GM23338 (cell line): ENCODE results near the gene TBC1D19. TPM values are rescaled to one million over a fixed set of nuclear protein-coding genes. Genes with fewer than 3 reads are reported as not detected.

Source experiments
- ATAC-seq: fragments of 200-7000 bp; cut with Tn5 transposase; 3 replicates; pipeline ENCODE4 v1.9.1; 2020
- DNase-seq: peaks from one replicate; pipeline ENCODE4 v3.0.0-alpha.2; 2015; ENCODE audit warnings: low spot score
- H2AFZ ChIP-seq: fragments of 200-600 bp; sonication (generic); 2 replicates; pipeline ENCODE4 v1.8.0; 2016; ENCODE audit warnings: antibody characterized with exemption, mild to moderate bottlenecking, moderate library complexity
- H3F3A ChIP-seq: fragments of 200-600 bp; sonication (generic); replicated peaks from 2 replicates; pipeline ENCODE4 v1.8.0; 2017; ENCODE audit warnings: antibody characterized with exemption, mixed run types, low read depth
- H3K27ac ChIP-seq: fragments of 200-600 bp; sonication (generic); 2 replicates; pipeline ENCODE4 v1.6.1; 2016; ENCODE audit warnings: low read depth
- H3K27me3 ChIP-seq: fragments of 200-600 bp; sonication (generic); 2 replicates; pipeline ENCODE4 v1.8.0; 2016; ENCODE audit warnings: mild to moderate bottlenecking, mixed run types, moderate library complexity; ENCODE audit not compliant: insufficient read depth
- H3K36me3 ChIP-seq: fragments of 200-600 bp; sonication (generic); 2 replicates; pipeline ENCODE4 v1.8.0; 2016; ENCODE audit warnings: mild to moderate bottlenecking; ENCODE audit not compliant: insufficient read depth
- H3K4me1 ChIP-seq: fragments of 200-600 bp; sonication (generic); 2 replicates; pipeline ENCODE4 v1.8.0; 2016; ENCODE audit warnings: mild to moderate bottlenecking, moderate library complexity; ENCODE audit not compliant: insufficient read depth
- H3K4me2 ChIP-seq: fragments of 200-600 bp; sonication (generic); 2 replicates; pipeline ENCODE4 v1.7.1; 2017; ENCODE audit warnings: mixed run types
- H3K4me3 ChIP-seq: fragments of 200-600 bp; sonication (generic); 2 replicates; pipeline ENCODE4 v1.6.1; 2016; ENCODE audit warnings: mixed run types
- H3K79me2 ChIP-seq: fragments of 200-600 bp; sonication (generic); replicated peaks from 2 replicates; pipeline ENCODE4 v1.8.0; 2017; ENCODE audit warnings: mild to moderate bottlenecking; ENCODE audit not compliant: insufficient read depth
- H3K9me2 ChIP-seq: fragments of 200-600 bp; sonication (generic); 2 replicates; pipeline ENCODE4 v1.8.0; 2017; ENCODE audit not compliant: insufficient read depth
- H4K20me1 ChIP-seq: fragments of 200-600 bp; sonication (generic); replicated peaks from 2 replicates; pipeline ENCODE4 v1.8.0; 2017; ENCODE audit warnings: mild to moderate bottlenecking; ENCODE audit not compliant: insufficient read depth
- H3K27ac Mint-ChIP-seq: 2 replicates; pipeline ENCODE4 v1.8.0; 2020; ENCODE audit warnings: inconsistent platforms, mild to moderate bottlenecking, moderate library complexity, mixed read lengths
- H3K27me3 Mint-ChIP-seq: 3 replicates; pipeline ENCODE4 v1.8.0; 2022; ENCODE audit warnings: low read depth, mild to moderate bottlenecking, moderate library complexity, mixed read lengths, inconsistent platforms; ENCODE audit not compliant: insufficient read depth, poor library complexity
- H3K36me3 Mint-ChIP-seq: 3 replicates; pipeline ENCODE4 v1.8.0; 2021; ENCODE audit warnings: low read depth, mild to moderate bottlenecking, inconsistent platforms, moderate library complexity, mixed read lengths
- H3K4me1 Mint-ChIP-seq: 3 replicates; pipeline ENCODE4 v1.8.0; 2020; ENCODE audit warnings: mild to moderate bottlenecking, inconsistent platforms, mixed read lengths
- H3K4me3 Mint-ChIP-seq: 3 replicates; pipeline ENCODE4 v1.8.0; 2021; ENCODE audit warnings: moderate library complexity, mild to moderate bottlenecking, inconsistent platforms, mixed read lengths
- H3K9me3 Mint-ChIP-seq: 3 replicates; pipeline ENCODE4 v1.8.0; 2020; ENCODE audit warnings: moderate library complexity, mild to moderate bottlenecking, inconsistent platforms, mixed read lengths
- CREB1 ChIP-seq: fragments of 250-450 bp; sonication (Bioruptor Pico); IDR thresholded peaks from 2 replicates; pipeline ENCODE4 v1.5.0; 2020; ENCODE audit warnings: low read depth, mild to moderate bottlenecking, moderate library complexity
- EZH2 ChIP-seq: fragments of 200-600 bp; sonication (generic); IDR thresholded peaks from one replicate; pipeline ENCODE4 v1.8.0; 2017; ENCODE audit warnings: antibody characterized with exemption, mild to moderate bottlenecking, low read depth; ENCODE audit not compliant: unreplicated experiment
- EZH2phosphoT487 ChIP-seq: fragments of 200-600 bp; sonication (generic); IDR thresholded peaks from one replicate; pipeline ENCODE4 v1.8.1; 2018; ENCODE audit warnings: antibody characterized with exemption; ENCODE audit not compliant: unreplicated experiment
- JUNB ChIP-seq: IDR thresholded peaks from one replicate; pipeline ENCODE4 v1.6.1; 2016; ENCODE audit warnings: antibody characterized with exemption; ENCODE audit not compliant: unreplicated experiment
- NANOG ChIP-seq: IDR thresholded peaks from 2 replicates; pipeline ENCODE4 v1.6.1; 2016; ENCODE audit warnings: antibody characterized with exemption, borderline replicate concordance
- POLR2AphosphoS5 ChIP-seq: IDR thresholded peaks from 2 replicates; pipeline ENCODE4 v1.6.1; 2016; ENCODE audit warnings: antibody characterized with exemption, low read depth
- STAT1 ChIP-seq: IDR thresholded peaks from one replicate; pipeline ENCODE4 v1.6.1; 2016; ENCODE audit warnings: antibody characterized with exemption; ENCODE audit not compliant: unreplicated experiment
- ZNF331 ChIP-seq: fragments of 250-450 bp; sonication (Bioruptor Pico); IDR thresholded peaks from 2 replicates; pipeline ENCODE4 v1.5.0; 2020; ENCODE audit warnings: low read depth, mild to moderate bottlenecking, moderate library complexity
- polyA plus RNA-seq: library from polyadenylated mRNA; unstranded; fragments of >200 nt; fragmentation: Nextera tagmentation; extraction: Ambion mirVana; gene quantifications from 2 replicates; pipeline ENCODE4 v1.2.1, GENCODE V29; 2016
- total RNA-seq: library from RNA; depleted of rRNA; stranded (reverse); fragments of >200 nt; shearing (Covaris generic); gene quantifications from 2 replicates; pipeline ENCODE4 v1.2.3, GENCODE V29; 2014
- TF ChIP-seq, protein P1 (sequence below): fragments of 250-450 bp; sonication (Bioruptor Pico); IDR thresholded peaks from 2 replicates; pipeline ENCODE4 v1.5.0; 2020; ENCODE audit warnings: mild to moderate bottlenecking, moderate library complexity
- TF ChIP-seq, protein P2 (sequence below): IDR thresholded peaks from 2 replicates; pipeline ENCODE4 v1.6.1; 2016; ENCODE audit warnings: antibody characterized with exemption

Gene TBC1D19
- total and polyA plus RNA-seq, 2 experiments from 2014 or later = 1.9 to 4.3 TPM

DNA sequence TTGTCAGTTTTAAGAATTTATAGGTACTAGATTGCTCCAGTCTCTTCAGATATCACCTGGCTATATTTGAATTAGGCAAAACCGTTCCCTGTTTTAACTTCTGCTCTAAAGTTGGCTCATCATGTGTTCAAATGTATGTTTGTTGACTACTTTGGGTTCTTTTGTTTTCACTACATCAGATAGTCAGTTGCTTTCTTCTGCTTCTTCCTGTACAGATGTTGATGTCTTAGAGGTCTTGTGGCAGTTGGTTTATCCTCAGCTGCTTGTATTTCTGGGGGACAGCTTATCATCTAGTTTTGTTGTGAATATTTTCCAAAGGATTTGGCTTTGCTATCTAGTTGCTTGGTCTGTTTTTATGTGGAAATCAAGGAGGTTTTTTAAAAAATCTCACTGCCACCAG, 28.0 kb downstream of the TBC1D19 start:
- peaks cover 8% of the 10 kb centered on the region; the same call in 1 of the 2 replicates for H3K4me1 ChIP-seq
- no peaks in the 10 kb centered on the region for H3K79me2 ChIP-seq
- Mint-ChIP-seq H3K27ac (peak overlapping the region; percentile 8; the same call in 1 of the 2 replicates), H3K9me3 (no peaks in the 10 kb centered on the region), H3K4me1 (peaks cover 13% of the 10 kb centered on the region), H3K27me3 (no peaks in the 10 kb centered on the region), H3K36me3 (no peaks in the 10 kb centered on the region), H3K4me3 (no peak overlapping the region)
- DNase-seq (no peak), ATAC-seq (no peak)
- H4K20me1 ChIP-seq = no peaks in the 10 kb centered on the region
- H2AFZ ChIP-seq = no peak overlapping the region
- TF ChIP-seq POLR2AphosphoS5 = no peak
- no peak for TF ChIP-seq STAT1
- no peak for TF ChIP-seq EZH2
- TF ChIP-seq JUNB = no peak
- no peak for TF ChIP-seq ZNF331
- TF ChIP-seq, protein P1, sequence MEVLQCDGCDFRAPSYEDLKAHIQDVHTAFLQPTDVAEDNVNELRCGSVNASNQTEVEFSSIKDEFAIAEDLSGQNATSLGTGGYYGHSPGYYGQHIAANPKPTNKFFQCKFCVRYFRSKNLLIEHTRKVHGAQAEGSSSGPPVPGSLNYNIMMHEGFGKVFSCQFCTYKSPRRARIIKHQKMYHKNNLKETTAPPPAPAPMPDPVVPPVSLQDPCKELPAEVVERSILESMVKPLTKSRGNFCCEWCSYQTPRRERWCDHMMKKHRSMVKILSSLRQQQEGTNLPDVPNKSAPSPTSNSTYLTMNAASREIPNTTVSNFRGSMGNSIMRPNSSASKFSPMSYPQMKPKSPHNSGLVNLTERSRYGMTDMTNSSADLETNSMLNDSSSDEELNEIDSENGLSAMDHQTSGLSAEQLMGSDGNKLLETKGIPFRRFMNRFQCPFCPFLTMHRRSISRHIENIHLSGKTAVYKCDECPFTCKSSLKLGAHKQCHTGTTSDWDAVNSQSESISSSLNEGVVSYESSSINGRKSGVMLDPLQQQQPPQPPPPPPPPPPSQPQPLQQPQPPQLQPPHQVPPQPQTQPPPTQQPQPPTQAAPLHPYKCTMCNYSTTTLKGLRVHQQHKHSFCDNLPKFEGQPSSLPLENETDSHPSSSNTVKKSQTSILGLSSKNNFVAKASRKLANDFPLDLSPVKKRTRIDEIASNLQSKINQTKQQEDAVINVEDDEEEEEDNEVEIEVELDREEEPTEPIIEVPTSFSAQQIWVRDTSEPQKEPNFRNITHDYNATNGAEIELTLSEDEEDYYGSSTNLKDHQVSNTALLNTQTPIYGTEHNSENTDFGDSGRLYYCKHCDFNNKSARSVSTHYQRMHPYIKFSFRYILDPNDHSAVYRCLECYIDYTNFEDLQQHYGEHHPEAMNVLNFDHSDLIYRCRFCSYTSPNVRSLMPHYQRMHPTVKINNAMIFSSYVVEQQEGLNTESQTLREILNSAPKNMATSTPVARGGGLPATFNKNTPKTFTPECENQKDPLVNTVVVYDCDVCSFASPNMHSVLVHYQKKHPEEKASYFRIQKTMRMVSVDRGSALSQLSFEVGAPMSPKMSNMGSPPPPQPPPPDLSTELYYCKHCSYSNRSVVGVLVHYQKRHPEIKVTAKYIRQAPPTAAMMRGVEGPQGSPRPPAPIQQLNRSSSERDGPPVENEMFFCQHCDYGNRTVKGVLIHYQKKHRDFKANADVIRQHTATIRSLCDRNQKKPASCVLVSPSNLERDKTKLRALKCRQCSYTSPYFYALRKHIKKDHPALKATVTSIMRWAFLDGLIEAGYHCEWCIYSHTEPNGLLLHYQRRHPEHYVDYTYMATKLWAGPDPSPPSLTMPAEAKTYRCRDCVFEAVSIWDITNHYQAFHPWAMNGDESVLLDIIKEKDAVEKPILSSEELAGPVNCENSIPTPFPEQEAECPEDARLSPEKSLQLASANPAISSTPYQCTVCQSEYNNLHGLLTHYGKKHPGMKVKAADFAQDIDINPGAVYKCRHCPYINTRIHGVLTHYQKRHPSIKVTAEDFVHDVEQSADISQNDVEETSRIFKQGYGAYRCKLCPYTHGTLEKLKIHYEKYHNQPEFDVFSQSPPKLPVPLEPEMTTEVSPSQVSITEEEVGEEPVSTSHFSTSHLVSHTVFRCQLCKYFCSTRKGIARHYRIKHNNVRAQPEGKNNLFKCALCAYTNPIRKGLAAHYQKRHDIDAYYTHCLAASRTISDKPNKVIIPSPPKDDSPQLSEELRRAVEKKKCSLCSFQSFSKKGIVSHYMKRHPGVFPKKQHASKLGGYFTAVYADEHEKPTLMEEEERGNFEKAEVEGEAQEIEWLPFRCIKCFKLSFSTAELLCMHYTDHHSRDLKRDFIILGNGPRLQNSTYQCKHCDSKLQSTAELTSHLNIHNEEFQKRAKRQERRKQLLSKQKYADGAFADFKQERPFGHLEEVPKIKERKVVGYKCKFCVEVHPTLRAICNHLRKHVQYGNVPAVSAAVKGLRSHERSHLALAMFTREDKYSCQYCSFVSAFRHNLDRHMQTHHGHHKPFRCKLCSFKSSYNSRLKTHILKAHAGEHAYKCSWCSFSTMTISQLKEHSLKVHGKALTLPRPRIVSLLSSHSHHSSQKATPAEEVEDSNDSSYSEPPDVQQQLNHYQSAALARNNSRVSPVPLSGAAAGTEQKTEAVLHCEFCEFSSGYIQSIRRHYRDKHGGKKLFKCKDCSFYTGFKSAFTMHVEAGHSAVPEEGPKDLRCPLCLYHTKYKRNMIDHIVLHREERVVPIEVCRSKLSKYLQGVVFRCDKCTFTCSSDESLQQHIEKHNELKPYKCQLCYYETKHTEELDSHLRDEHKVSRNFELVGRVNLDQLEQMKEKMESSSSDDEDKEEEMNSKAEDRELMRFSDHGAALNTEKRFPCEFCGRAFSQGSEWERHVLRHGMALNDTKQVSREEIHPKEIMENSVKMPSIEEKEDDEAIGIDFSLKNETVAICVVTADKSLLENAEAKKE (CRISPR knock-in tag) = no peak
- no peak for TF ChIP-seq CREB1 (CRISPR knock-in tag)
- TF ChIP-seq, protein P2, sequence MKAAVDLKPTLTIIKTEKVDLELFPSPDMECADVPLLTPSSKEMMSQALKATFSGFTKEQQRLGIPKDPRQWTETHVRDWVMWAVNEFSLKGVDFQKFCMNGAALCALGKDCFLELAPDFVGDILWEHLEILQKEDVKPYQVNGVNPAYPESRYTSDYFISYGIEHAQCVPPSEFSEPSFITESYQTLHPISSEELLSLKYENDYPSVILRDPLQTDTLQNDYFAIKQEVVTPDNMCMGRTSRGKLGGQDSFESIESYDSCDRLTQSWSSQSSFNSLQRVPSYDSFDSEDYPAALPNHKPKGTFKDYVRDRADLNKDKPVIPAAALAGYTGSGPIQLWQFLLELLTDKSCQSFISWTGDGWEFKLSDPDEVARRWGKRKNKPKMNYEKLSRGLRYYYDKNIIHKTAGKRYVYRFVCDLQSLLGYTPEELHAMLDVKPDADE = no peak
- no peak for TF ChIP-seq NANOG
- TF ChIP-seq EZH2phosphoT487 = no peak
- H3K27me3 ChIP-seq = no peaks in the 10 kb centered on the region
- no peaks in the 10 kb centered on the region for H3F3A ChIP-seq
- no peak overlapping the region for H3K4me2 ChIP-seq
- H3K4me3 ChIP-seq = no peak overlapping the region
- no peaks in the 10 kb centered on the region for H3K36me3 ChIP-seq
- no peaks in the 10 kb centered on the region for H3K9me2 ChIP-seq
- no peak overlapping the region for H3K27ac ChIP-seq
